A549 (cell line): ENCODE results near the gene CCDC85B. TPM values are rescaled to one million over a fixed set of nuclear protein-coding genes. Genes with fewer than 3 reads are reported as not detected.

ENCODE experiments used
- ATAC-seq, 2 experiments: fragments of 200-7000 bp in 1 of 2; fragments of >200 bp in 1 of 2; cut with Nextera tagmentation in 1 of 2; cut with Tn5 transposase in 1 of 2; 3 replicates each; pipeline versions ENCODE4 v1.8.0 to v1.9.1; 2018 to 2020; ENCODE audit warnings: mild to moderate bottlenecking in 1 of 2, moderate library complexity in 1 of 2
- CTCF ChIA-PET: fragments of 300-600 bp; sonication (Branson Sonifier 250); formaldehyde crosslinking; extraction: SDS; loops from one replicate; lab custom pipeline; 2021; ENCODE audit warnings: antibody characterized with exemption, inconsistent platforms; lab: Yijun Ruan, JAX
- POLR2A ChIA-PET: fragments of 350-600 bp; formaldehyde crosslinking; extraction: SDS; loops from one replicate; lab custom pipeline; 2021; ENCODE audit warnings: antibody characterized with exemption, inconsistent platforms; lab: Yijun Ruan, JAX
- DNase-seq, 2 experiments: peaks; one replicate each; pipeline versions ENCODE4 v3.0.0 to v3.0.0-alpha.2; 2011 to 2016; ENCODE audit warnings: low read depth in 1 of 2, low spot score in 1 of 2
- FAIRE-seq: peaks from 2 replicates; lab custom pipeline; 2011; peaks lifted over from hg19 to GRCh38; lab: Jason Lieb, UNC
- H3K27ac ChIP-seq, 2 experiments: fragments of >200 bp; sonication (Bioruptor Twin); formaldehyde crosslinking; 3 replicates each; pipeline ENCODE4 v1.5.1; 2016 to 2017
- H3K4me1 ChIP-seq: fragments of >200 bp; sonication (Bioruptor Twin); formaldehyde crosslinking; 3 replicates; pipeline ENCODE4 v1.6.1; 2016
- H3K4me2 ChIP-seq: fragments of >200 bp; sonication (Bioruptor Twin); formaldehyde crosslinking; 3 replicates; pipeline ENCODE4 v1.6.1; 2016
- H3K4me3 ChIP-seq: fragments of >200 bp; sonication (Bioruptor Twin); formaldehyde crosslinking; 3 replicates; pipeline ENCODE4 v1.5.1; 2016
- H3K9me3 ChIP-seq: fragments of >200 bp; sonication (Bioruptor Twin); formaldehyde crosslinking; 3 replicates; pipeline ENCODE4 v1.6.1; 2016
- CHD2 ChIP-seq: fragments of 150-350 bp; IDR thresholded peaks from 2 replicates; pipeline ENCODE4 v1.6.1; 2014; ENCODE audit warnings: low read length; ENCODE audit not compliant: partially characterized antibody
- CTCF ChIP-seq: fragments of >200 bp; sonication (Bioruptor Twin); formaldehyde crosslinking; IDR thresholded peaks from 3 replicates; pipeline ENCODE4 v1.5.1; 2016
- EHMT2 ChIP-seq: fragments of 200-600 bp; sonication (generic); IDR thresholded peaks from 2 replicates; pipeline ENCODE4 v1.6.1; 2016; ENCODE audit warnings: antibody characterized with exemption, low read depth, mild to moderate bottlenecking, moderate library complexity
- ESRRA ChIP-seq: fragments of 150-350 bp; IDR thresholded peaks from 2 replicates; pipeline ENCODE4 v1.6.1; 2014; ENCODE audit warnings: mild to moderate bottlenecking, low read length, borderline replicate concordance
- HDAC2 ChIP-seq: fragments of 200-600 bp; sonication (generic); IDR thresholded peaks from 2 replicates; pipeline ENCODE4 v1.6.1; 2016
- HEYL ChIP-seq: fragments of 250-450 bp; sonication (Bioruptor Pico); IDR thresholded peaks from 2 replicates; pipeline ENCODE4 v1.8.0; 2021; ENCODE audit warnings: mild to moderate bottlenecking, moderate library complexity
- HOXB5 ChIP-seq: fragments of 250-450 bp; sonication (Bioruptor Pico); IDR thresholded peaks from 2 replicates; pipeline ENCODE4 v1.5.0; 2020; ENCODE audit warnings: mild to moderate bottlenecking, moderate library complexity
- MAX ChIP-seq: IDR thresholded peaks from 2 replicates; pipeline ENCODE4 v1.6.1; 2012
- MAZ ChIP-seq: fragments of 150-350 bp; IDR thresholded peaks from 2 replicates; pipeline ENCODE4 v1.6.1; 2014; ENCODE audit warnings: antibody characterized with exemption, low read depth, low read length, borderline replicate concordance
- PHF8 ChIP-seq: fragments of 200-600 bp; sonication (generic); IDR thresholded peaks from 2 replicates; pipeline ENCODE4 v1.6.1; 2016; ENCODE audit warnings: low read depth, mild to moderate bottlenecking, antibody characterized with exemption, moderate library complexity, borderline replicate concordance
- RAD21 ChIP-seq, 2 experiments: fragments of >200 bp in 1 of 2; sonication (Bioruptor Twin) in 1 of 2; formaldehyde crosslinking in 1 of 2; IDR thresholded peaks in 1 of 2; conservative IDR thresholded peaks in 1 of 2; 2 replicates in 1 of 2; 3 replicates in 1 of 2; pipeline ENCODE4 v1.6.1; 2012 to 2018; ENCODE audit warnings: inconsistent platforms in 1 of 2
- RARB ChIP-seq: fragments of 250-450 bp; sonication (Bioruptor Pico); IDR thresholded peaks from 2 replicates; pipeline ENCODE4 v1.8.0; 2021; ENCODE audit warnings: mild to moderate bottlenecking, moderate library complexity
- RFX5 ChIP-seq: fragments of 450-650 bp; IDR thresholded peaks from 2 replicates; pipeline ENCODE4 v1.7.1; 2014; ENCODE audit warnings: antibody characterized with exemption, mild to moderate bottlenecking, moderate library complexity
- SMC3 ChIP-seq: fragments of >200 bp; sonication (Bioruptor Twin); formaldehyde crosslinking; IDR thresholded peaks from 3 replicates; pipeline ENCODE4 v1.6.1; 2018; ENCODE audit warnings: inconsistent platforms
- TFCP2L1 ChIP-seq: fragments of 250-450 bp; sonication (Bioruptor Pico); IDR thresholded peaks from 2 replicates; pipeline ENCODE4 v1.5.0; 2021; ENCODE audit warnings: mild to moderate bottlenecking
- ZFP36 ChIP-seq: fragments of 450-650 bp; IDR thresholded peaks from 2 replicates; pipeline ENCODE4 v1.6.1; 2014; ENCODE audit warnings: borderline replicate concordance; ENCODE audit not compliant: partially characterized antibody
- ZNF302 ChIP-seq: fragments of 250-450 bp; sonication (Bioruptor Pico); IDR thresholded peaks from 2 replicates; pipeline ENCODE4 v1.9.0; 2021; ENCODE audit warnings: inconsistent platforms, mild to moderate bottlenecking, moderate library complexity
- WGBS: methylation state at CpG from one replicate; pipeline ENCODE4 v1.1.6; 2017; ENCODE audit errors: missing lambda C conversion rate; 5-methylcytosine and 5-hydroxymethylcytosine counted together
- polyA plus RNA-seq, 4 experiments: library from polyadenylated mRNA; depleted of rRNA in 3 of 4; stranded (reverse); fragments of >200 nt; fragmentation: RNase III in 1 of 4; extraction: RNeasy Plus Mini Kit Qiagen cat#74134 plus additional on column Dnase treatment in 1 of 4; gene quantifications; 2 replicates in 3 of 4; 3 replicates in 1 of 4; pipeline ENCODE4 v1.2.3, GENCODE V29; 2011 to 2017
- TF ChIP-seq, protein P1 (sequence below): fragments of 450-650 bp; IDR thresholded peaks from 2 replicates; pipeline ENCODE4 v1.6.1; 2014; ENCODE audit warnings: antibody characterized with exemption
- TF ChIP-seq, protein P2 (sequence below): fragments of 250-450 bp; sonication (Bioruptor Pico); IDR thresholded peaks from 2 replicates; pipeline ENCODE4 v1.5.0; 2021; ENCODE audit warnings: mild to moderate bottlenecking, moderate library complexity, borderline replicate concordance

The CCDC85B gene
- polyA plus RNA-seq, 2 of the 4 experiments (the other 2 are of a cell fraction): 7.3 to 27.5 TPM

DNA sequence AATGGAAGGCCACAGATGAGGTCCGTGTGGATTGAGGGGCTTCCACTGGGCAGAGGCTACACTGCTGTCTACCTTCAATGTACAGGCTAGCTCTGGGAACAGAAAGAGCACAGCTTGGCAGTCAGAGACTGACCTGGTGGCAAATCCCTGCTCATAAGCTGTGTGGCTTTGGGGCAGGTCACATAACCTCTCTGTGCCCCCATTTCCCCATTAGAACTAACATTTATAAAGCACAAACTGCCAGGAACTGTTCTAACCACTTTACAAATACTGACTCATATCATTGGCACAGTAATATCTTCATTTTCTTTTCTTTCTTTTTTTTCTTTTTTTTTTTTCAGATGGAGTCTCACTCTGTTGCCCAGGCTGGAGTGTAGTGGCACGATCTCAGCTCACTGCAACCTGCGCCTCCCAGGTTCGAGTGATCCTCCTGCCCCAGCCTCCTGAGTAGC lies 6.6 kb downstream of the CCDC85B start:
- H3K4me3 ChIP-seq: no peak overlapping the region
- no peak for FAIRE-seq
- CTCF ChIA-PET: interaction anchor here (1.1 to 31.6 kb wide), 6 partner anchors 3 to 117 kb away, joined by 4 to 618 read pairs (median 9); partner anchors contain the start of genes C11orf68, CCDC85B, DRAP1 and FIBP

DNA sequence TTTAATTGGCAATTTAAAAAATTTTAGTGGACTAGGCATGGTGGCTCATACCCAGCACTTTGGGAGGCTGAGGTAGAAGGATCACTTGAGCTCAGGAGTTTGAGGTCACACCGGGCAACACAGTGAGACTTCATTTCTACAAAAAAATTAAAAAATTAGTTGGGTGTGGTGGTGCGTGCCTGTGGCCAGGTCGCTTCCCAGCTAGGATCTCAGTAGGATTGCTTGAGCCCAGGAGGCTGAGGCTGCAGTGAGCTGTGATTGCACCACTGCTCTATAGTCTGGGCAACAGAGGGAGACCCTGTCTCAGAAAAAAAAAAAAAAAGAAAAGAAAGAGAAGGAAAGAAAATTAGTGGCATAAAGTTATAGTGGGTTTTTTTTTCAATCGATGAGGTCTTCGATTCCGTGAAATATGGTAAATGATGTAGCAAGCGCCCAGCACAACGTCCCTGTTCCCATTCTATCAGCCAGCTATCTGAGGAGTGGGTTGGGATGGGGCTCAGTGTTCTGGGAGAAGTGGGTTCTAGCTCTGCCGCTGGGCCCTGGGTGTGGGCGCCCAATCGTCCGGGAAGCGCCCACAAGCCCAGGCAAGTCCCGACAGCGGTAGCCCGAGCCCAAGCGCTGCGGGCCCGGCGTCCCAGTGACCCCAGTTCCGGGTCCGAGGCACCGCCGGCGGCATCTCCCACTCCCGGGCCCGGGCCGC lies 8.3 kb downstream of the CCDC85B start:
- Histone ChIP-seq H3K4me1 (peaks cover 62% of the 10 kb centered on the region), H3K9me3 (no peaks in the 10 kb centered on the region), H3K4me2 (peak overlapping the region; percentile 90), H3K4me3 (peak overlapping the region; percentile 93)
- POLR2A ChIA-PET: interaction anchor here (0.7 to 5.7 kb wide), 8 partner anchors 8 to 165 kb away, joined by 3 to 43 read pairs (median 9); partner anchors contain the start of genes CCDC85B and FIBP
- DNase-seq (no peak), FAIRE-seq (no peak)
- WGBS: 2% methylated on average over 25 of the region's 28 CpGs
- TF ChIP-seq SMC3 (no peak), PHF8 (peak; percentile 28; the same call in 1 of the 2 replicates), TFCP2L1 (CRISPR knock-in tag) (peak; percentile 72; the same call in 1 of the 2 replicates), HOXB5 (CRISPR knock-in tag) (peak; percentile 25; the same call in 1 of the 2 replicates)
- TF ChIP-seq, protein P1, sequence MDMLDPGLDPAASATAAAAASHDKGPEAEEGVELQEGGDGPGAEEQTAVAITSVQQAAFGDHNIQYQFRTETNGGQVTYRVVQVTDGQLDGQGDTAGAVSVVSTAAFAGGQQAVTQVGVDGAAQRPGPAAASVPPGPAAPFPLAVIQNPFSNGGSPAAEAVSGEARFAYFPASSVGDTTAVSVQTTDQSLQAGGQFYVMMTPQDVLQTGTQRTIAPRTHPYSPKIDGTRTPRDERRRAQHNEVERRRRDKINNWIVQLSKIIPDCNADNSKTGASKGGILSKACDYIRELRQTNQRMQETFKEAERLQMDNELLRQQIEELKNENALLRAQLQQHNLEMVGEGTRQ: no peak
- TF ChIP-seq, protein P2, sequence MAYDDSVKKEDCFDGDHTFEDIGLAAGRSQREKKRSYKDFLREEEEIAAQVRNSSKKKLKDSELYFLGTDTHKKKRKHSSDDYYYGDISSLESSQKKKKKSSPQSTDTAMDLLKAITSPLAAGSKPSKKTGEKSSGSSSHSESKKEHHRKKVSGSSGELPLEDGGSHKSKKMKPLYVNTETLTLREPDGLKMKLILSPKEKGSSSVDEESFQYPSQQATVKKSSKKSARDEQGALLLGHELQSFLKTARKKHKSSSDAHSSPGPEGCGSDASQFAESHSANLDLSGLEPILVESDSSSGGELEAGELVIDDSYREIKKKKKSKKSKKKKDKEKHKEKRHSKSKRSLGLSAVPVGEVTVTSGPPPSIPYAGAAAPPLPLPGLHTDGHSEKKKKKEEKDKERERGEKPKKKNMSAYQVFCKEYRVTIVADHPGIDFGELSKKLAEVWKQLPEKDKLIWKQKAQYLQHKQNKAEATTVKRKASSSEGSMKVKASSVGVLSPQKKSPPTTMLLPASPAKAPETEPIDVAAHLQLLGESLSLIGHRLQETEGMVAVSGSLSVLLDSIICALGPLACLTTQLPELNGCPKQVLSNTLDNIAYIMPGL (CRISPR knock-in tag): peak; percentile 88
- TF ChIP-seq, all 56 proteins: peak for 4
- CTCF ChIA-PET: interaction anchor here (0.6 to 31.6 kb wide), 6 partner anchors 5 to 487 kb away, joined by 3 to 618 read pairs (median 7); partner anchors contain the start of genes C11orf68, CCDC85B, DRAP1 and FIBP
- no peak for ATAC-seq
- H3K27ac ChIP-seq: peak overlapping the region; percentile 97

More for the DNA sequence above, 6.6 kb downstream of the CCDC85B start:
- 76% methylated on average over 4 of the region's 4 CpGs for WGBS
- Histone ChIP-seq H3K27ac (peak overlapping the region in 1 of 2 experiments; percentile 97; a peak in 3 of 6 replicates), H3K4me1 (peaks cover 61% of the 10 kb centered on the region), H3K4me2 (peak overlapping the region; percentile 90), H3K9me3 (no peaks in the 10 kb centered on the region)
- ATAC-seq (no peak), DNase-seq (no peak)
- POLR2A ChIA-PET: interaction anchor here (1.3 to 4.7 kb wide), 2 partner anchors 8 to 14 kb away, joined by 3 to 36 read pairs; partner anchors contain the start of gene FIBP
- TF ChIP-seq MAZ (no peak), RARB (CRISPR knock-in tag) (peak; percentile 88), TFCP2L1 (CRISPR knock-in tag) (0 out of 2 replicates have a peak, but pooled peaks have one; percentile 46), ZFP36 (peak; percentile 74)

DNA sequence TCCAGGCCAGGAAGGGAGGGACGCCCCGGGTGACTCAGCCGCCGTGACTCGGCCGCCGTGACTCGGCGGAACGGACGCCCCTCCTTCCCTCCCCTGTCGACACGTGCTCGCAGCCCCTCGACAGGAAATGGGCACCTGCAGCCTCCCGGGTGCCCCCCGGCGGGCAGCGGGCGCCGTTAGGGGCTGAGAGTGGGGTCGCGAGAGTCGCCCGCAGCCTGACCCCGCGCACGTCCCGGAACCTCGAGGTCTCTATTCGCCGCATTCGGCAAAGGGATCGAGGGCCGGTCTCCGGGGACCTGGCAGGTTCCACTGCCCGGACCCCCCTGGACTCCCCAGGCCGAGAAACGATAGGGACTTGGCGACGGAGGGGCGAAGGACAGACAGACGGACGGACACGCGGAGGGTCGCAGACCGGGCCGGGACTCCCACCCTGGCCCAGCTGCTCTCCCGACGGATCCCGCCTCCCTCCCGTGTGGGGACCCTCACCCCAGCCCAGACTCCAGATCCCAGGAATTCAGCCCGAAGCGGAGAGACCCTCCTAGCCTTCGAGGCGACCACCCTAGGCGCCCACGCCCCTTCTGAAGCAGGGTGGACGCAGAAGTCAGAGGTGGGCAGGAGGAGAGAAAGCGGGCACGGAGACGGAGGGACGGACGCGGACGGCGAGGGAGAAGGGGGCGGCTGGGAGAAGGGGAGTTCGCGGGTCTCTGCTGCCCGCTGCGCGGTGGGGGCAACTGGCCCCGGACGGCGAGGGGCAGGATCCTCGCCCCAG lies 9.1 kb downstream of the CCDC85B start:
- DNase-seq (peak; percentile 75 to 83), FAIRE-seq (no peak), ATAC-seq (peak; percentile 61 to 68)
- CTCF ChIA-PET: interaction anchor here (1.1 to 31.6 kb wide), 4 partner anchors 6 to 236 kb away, joined by 3 to 618 read pairs (median 310); partner anchors contain the start of genes C11orf68, CCDC85B, DRAP1 and FIBP
- Histone ChIP-seq H3K4me1 (peaks cover 59% of the 10 kb centered on the region), H3K27ac (peak overlapping the region; percentile 97), H3K4me2 (peak overlapping the region; percentile 90), H3K4me3 (peak overlapping the region; percentile 93), H3K9me3 (no peaks in the 10 kb centered on the region)
- under 1% methylated on average over 45 of the region's 78 CpGs for WGBS
- POLR2A ChIA-PET: interaction anchor here (0.7 to 5.7 kb wide), 9 partner anchors 8 to 164 kb away, joined by 3 to 43 read pairs (median 13); partner anchors contain the start of genes C11orf68, CCDC85B and FIBP
- TF ChIP-seq HEYL (CRISPR knock-in tag) (no peak), MAX (peak; percentile 98), RAD21 (conservative IDR thresholded peaks at IDR 0.05 in 1 of 2, IDR thresholded peaks at IDR 0.05 in 1 of 2) (no peak), RFX5 (no peak), ZNF302 (CRISPR knock-in tag) (no peak), ESRRA (no peak), TFCP2L1 (CRISPR knock-in tag) (peak; percentile 15; the same call in 1 of the 2 replicates), EHMT2 (no peak), HOXB5 (CRISPR knock-in tag) (peak; percentile 15; the same call in 1 of the 2 replicates), HDAC2 (no peak), CTCF (no peak; the same call in 2 of the 3 replicates), CHD2 (no peak)
- TF ChIP-seq, protein P2 (CRISPR knock-in tag): no peak
